K562 (cell line): ENCODE results near the gene NRGN. TPM values are rescaled to one million over a fixed set of nuclear protein-coding genes. Genes with fewer than 3 reads are reported as not detected.
"Not testable (repeated sequence)": the region's sequence is repeated elsewhere in the genome, so short reads cannot be mapped to it uniquely, and the experiment has no call there.

Experiments used
- ATAC-seq: fragments of 200-7000 bp; cut with Tn5 transposase; 3 replicates; pipeline ENCODE4 v1.9.1; 2020; ENCODE audit warnings: moderate library complexity
- BruUV-seq: library from RNA; stranded (reverse); fragments of 400-500 nt; replicated peaks from 2 replicates; lab custom pipeline; 2021; lab: Mats Ljungman, UMichigan
- CTCF ChIA-PET: fragments of 300-600 bp; formaldehyde crosslinking; extraction: SDS; loops from one replicate; lab custom pipeline; 2021; ENCODE audit warnings: low intra/inter-chr PET ratio; lab: Yijun Ruan, JAX
- POLR2A ChIA-PET: fragments of 300-600, 350-650 bp; sonication (Branson Sonifier 250); formaldehyde crosslinking; extraction: SDS; loops from one replicate; lab custom pipeline; 2021; ENCODE audit warnings: antibody characterized with exemption, inconsistent platforms; lab: Yijun Ruan, JAX
- DNase-seq, 4 experiments: peaks; one replicate each; pipeline versions ENCODE4 v3.0.0 to v3.0.0-alpha.2; 2011 to 2018; ENCODE audit warnings: low spot score in 3 of 4, mixed read lengths in 3 of 4; ENCODE audit errors: extremely low read depth in 1 of 4
- FAIRE-seq: peaks from 2 replicates; lab custom pipeline; 2011; peaks lifted over from hg19 to GRCh38; lab: Jason Lieb, UNC
- H2AFZ ChIP-seq: 2 replicates; pipeline ENCODE4 v1.6.0; 2011; ENCODE audit warnings: low read depth, low read length, control low read depth, inconsistent platforms
- H3K27ac ChIP-seq: fragments of 200-600 bp; 3 replicates; pipeline ENCODE4 v1.8.0; 2011; ENCODE audit warnings: low read depth, mild to moderate bottlenecking, control low read depth, inconsistent platforms, low read length, moderate library complexity, mixed read lengths; ENCODE audit errors: extremely low read depth
- H3K27me3 ChIP-seq, 2 experiments: fragments of 300-600 bp in 1 of 2; 2 replicates in 1 of 2; 3 replicates in 1 of 2; pipeline versions ENCODE4 v1.6.0 to v1.8.0; 2011; ENCODE audit warnings: inconsistent platforms in 2 of 2, low read length in 2 of 2, mild to moderate bottlenecking in 1 of 2, mixed read lengths in 1 of 2, moderate library complexity in 1 of 2; ENCODE audit not compliant: control insufficient read depth in 2 of 2, insufficient read depth in 2 of 2
- H3K36me3 ChIP-seq: fragments of 300-600 bp; 3 replicates; pipeline ENCODE4 v1.8.0; 2011; ENCODE audit warnings: mild to moderate bottlenecking, low read length, inconsistent platforms; ENCODE audit not compliant: control insufficient read depth, insufficient read depth
- H3K4me1 ChIP-seq, 2 experiments: fragments of 200-600 bp in 1 of 2; replicated peaks in 1 of 2; 2 replicates in 1 of 2; 3 replicates in 1 of 2; pipeline versions ENCODE4 v1.5.1 to v1.8.0; 2011; ENCODE audit warnings: inconsistent platforms in 2 of 2, low read length in 2 of 2, mild to moderate bottlenecking in 1 of 2, mixed read lengths in 1 of 2, moderate library complexity in 1 of 2; ENCODE audit not compliant: control insufficient read depth in 2 of 2, insufficient read depth in 2 of 2
- H3K4me2 ChIP-seq: 2 replicates; pipeline ENCODE4 v1.6.1; 2011; ENCODE audit warnings: low read length, control low read depth, inconsistent platforms, mixed read lengths; ENCODE audit not compliant: insufficient read depth
- H3K4me3 ChIP-seq: fragments of 200-600 bp; sonication (generic), shearing (Covaris generic); 2 replicates; pipeline ENCODE4 v1.5.1; 2016; ENCODE audit warnings: control low read depth, inconsistent platforms
- H3K79me2 ChIP-seq: fragments of 200-600 bp; 3 replicates; pipeline ENCODE4 v1.8.0; 2011; ENCODE audit warnings: low read length, inconsistent platforms; ENCODE audit not compliant: control insufficient read depth, insufficient read depth
- H3K9ac ChIP-seq, 2 experiments: 2 replicates each; pipeline versions ENCODE4 v1.6.0 to v1.6.1; 2011; ENCODE audit warnings: low read depth in 2 of 2, low read length in 2 of 2, control low read depth in 1 of 2, inconsistent platforms in 1 of 2, mild to moderate bottlenecking in 1 of 2, mixed read lengths in 1 of 2; ENCODE audit not compliant: insufficient read depth in 1 of 2
- H3K9me1 ChIP-seq: one replicate; pipeline ENCODE4 v1.6.0; 2011; ENCODE audit warnings: inconsistent platforms, mild to moderate bottlenecking, low read length, moderate library complexity; ENCODE audit not compliant: control insufficient read depth, insufficient read depth
- H3K9me3 ChIP-seq: replicated peaks from 2 replicates; pipeline ENCODE4 v1.5.1; 2011; ENCODE audit warnings: low read depth, low read length, inconsistent platforms; ENCODE audit not compliant: control insufficient read depth, insufficient read depth
- H4K20me1 ChIP-seq: replicated peaks from 2 replicates; pipeline ENCODE4 v1.6.1; 2011; ENCODE audit warnings: low read length, inconsistent platforms, mixed read lengths; ENCODE audit not compliant: control insufficient read depth, insufficient read depth
- ATF1 ChIP-seq, 2 experiments: fragments of 450-650 bp in 1 of 2; IDR thresholded peaks; 2 replicates each; pipeline ENCODE4 v1.6.1; 2016; ENCODE audit warnings: missing compliant biosample characterization in 1 of 2, missing genetic modification characterization in 1 of 2
- EGR1 ChIP-seq: fragments of 450-650 bp; conservative IDR thresholded peaks from 2 replicates; pipeline ENCODE4 v1.6.1; 2017; ENCODE audit warnings: mild to moderate bottlenecking
- HDAC2 ChIP-seq: fragments of 450-650 bp; IDR thresholded peaks from 2 replicates; pipeline ENCODE4 v1.6.1; 2016; ENCODE audit warnings: mild to moderate bottlenecking
- NR4A1 ChIP-seq, 2 experiments: fragments of 250-450 bp in 1 of 2; fragments of 450-650 bp in 1 of 2; sonication (Bioruptor Pico) in 1 of 2; IDR thresholded peaks; 2 replicates each; pipeline versions ENCODE4 v1.4.0 to v1.6.1; 2016 to 2020; ENCODE audit warnings: mild to moderate bottlenecking in 2 of 2, missing compliant biosample characterization in 1 of 2, missing genetic modification characterization in 1 of 2, moderate library complexity in 1 of 2
- RFX5 ChIP-seq: IDR thresholded peaks from 2 replicates; pipeline ENCODE4 v1.6.1; 2011; ENCODE audit warnings: low read depth, mild to moderate bottlenecking, improper control_type of control experiment, low read length
- RFX7 ChIP-seq: fragments of 250-450 bp; sonication (Bioruptor Pico); IDR thresholded peaks from 2 replicates; pipeline ENCODE4 v1.5.1; 2021; ENCODE audit warnings: mild to moderate bottlenecking
- WGBS: fragments of 100-300 bp; shearing (Covaris generic); methylation state at CpG from one replicate; pipeline ENCODE4 v1.1.6; 2016; ENCODE audit warnings: low coverage, mixed read lengths; ENCODE audit not compliant: insufficient coverage; ENCODE audit errors: missing lambda C conversion rate; 5-methylcytosine and 5-hydroxymethylcytosine counted together
- in situ Hi-C: fragments of 300-500 bp; cut with MboI; formaldehyde crosslinking; loops from 4 replicates; pipeline ENCODE4 v1.15.0; 2018; ENCODE audit warnings: inconsistent platforms, mixed read lengths
- intact Hi-C: fragments of 100-400 bp; cut with micrococcal nuclease; formaldehyde crosslinking; loops from 2 replicates; pipeline ENCODE4 v1.14.2; 2022
- polyA plus RNA-seq, 8 experiments: library from polyadenylated mRNA; depleted of rRNA in 4 of 8; stranded (reverse) in 5 of 8; unstranded in 3 of 8; fragments of >200 nt; fragmentation: Nextera tagmentation in 2 of 8; fragmentation: Illumina TruSeq in 1 of 8; extraction: Ambion mirVana in 2 of 8; extraction: Trizol in 1 of 8; gene quantifications; 2 replicates each; pipeline versions ENCODE4 v1.2.1 to v1.2.3, GENCODE V29; 2011 to 2014; ENCODE audit warnings: inconsistent platforms in 1 of 8, missing spikeins in 1 of 8
- total RNA-seq, 7 experiments: library from RNA; depleted of rRNA in 6 of 7; stranded (reverse); fragments of >200 nt in 6 of 7; fragmentation: Illumina TruSeq in 2 of 7; extraction: Trizol in 2 of 7; gene quantifications; 2 replicates each; pipeline versions ENCODE4 v1.2.1 to v1.2.3, GENCODE V29; 2011 to 2021; ENCODE audit warnings: low replicate concordance in 1 of 7
- TF ChIP-seq, protein P1 (sequence below), 2 experiments: fragments of 450-650 bp in 1 of 2; sonication (generic) in 1 of 2; formaldehyde crosslinking in 1 of 2; IDR thresholded peaks in 1 of 2; conservative IDR thresholded peaks in 1 of 2; 2 replicates each; pipeline versions ENCODE4 v1.6.1 to v1.8.1; 2016 to 2023; ENCODE audit warnings: mild to moderate bottlenecking in 2 of 2, moderate library complexity in 2 of 2, inconsistent platforms in 1 of 2, missing genetic modification reagents in 1 of 2
- TF ChIP-seq, protein P2 (sequence below): sonication (generic); formaldehyde crosslinking; IDR thresholded peaks from 2 replicates; pipeline ENCODE4 v1.5.0; 2020; ENCODE audit warnings: missing genetic modification reagents

The NRGN gene
- total and polyA plus RNA-seq, 9 of the 15 experiments (the other 6 are each of a cell fraction or from before 2014, with no cell fraction given), result 0.29 to 7.8 (median 3.5) TPM; not detected in 2

DNA sequence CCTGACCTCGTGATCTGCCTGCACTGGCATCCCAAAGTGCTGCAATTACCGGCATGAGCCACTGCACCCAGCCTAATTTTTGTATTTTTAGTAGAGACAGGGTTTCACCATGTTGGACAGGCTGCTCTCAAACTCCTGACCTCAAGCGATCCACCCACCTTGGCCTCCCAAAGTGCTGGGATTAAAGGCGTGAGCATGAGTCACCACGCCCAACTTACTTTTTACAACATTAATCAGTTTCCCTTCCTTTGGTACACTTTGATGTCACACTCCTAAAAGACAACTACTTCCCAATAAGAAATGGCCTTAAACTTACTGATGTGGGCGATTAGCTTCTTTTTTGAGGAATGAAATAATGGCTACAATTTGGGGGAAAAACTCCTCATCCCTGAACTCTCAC lies 31.2 kb downstream of the NRGN start:
- CTCF ChIA-PET, result interaction anchor here (1.1 kb wide), 1 partner anchor 33 kb away, joined by 3 read pairs; no protein-coding TSS in a partner anchor
- H2AFZ ChIP-seq, H3K27ac ChIP-seq, H3K4me3 ChIP-seq, DNase-seq, BruUV-seq, ATAC-seq, H3K79me2 ChIP-seq, H3K4me1 ChIP-seq, H3K36me3 ChIP-seq, H3K4me2 ChIP-seq, POLR2A ChIA-PET, in situ Hi-C loops, H3K27me3 ChIP-seq, intact Hi-C loops, H3K9ac ChIP-seq, H3K9me1 ChIP-seq, H3K9me3 ChIP-seq, H4K20me1 ChIP-seq: not testable (repeated sequence)
- WGBS, result 56% methylated on average over 5 of the region's 6 CpGs
- peak; percentile 46; the same call in 1 of the 2 replicates for TF ChIP-seq EGR1
- TF ChIP-seq, protein P1, sequence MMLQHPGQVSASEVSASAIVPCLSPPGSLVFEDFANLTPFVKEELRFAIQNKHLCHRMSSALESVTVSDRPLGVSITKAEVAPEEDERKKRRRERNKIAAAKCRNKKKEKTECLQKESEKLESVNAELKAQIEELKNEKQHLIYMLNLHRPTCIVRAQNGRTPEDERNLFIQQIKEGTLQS (IDR thresholded peaks at IDR 0.05), result peak; percentile 47
- TF ChIP-seq, protein P1 (CRISPR knock-in tag; conservative IDR thresholded peaks at IDR 0.05), result not testable (repeated sequence)
- peak; percentile 11 for FAIRE-seq

DNA sequence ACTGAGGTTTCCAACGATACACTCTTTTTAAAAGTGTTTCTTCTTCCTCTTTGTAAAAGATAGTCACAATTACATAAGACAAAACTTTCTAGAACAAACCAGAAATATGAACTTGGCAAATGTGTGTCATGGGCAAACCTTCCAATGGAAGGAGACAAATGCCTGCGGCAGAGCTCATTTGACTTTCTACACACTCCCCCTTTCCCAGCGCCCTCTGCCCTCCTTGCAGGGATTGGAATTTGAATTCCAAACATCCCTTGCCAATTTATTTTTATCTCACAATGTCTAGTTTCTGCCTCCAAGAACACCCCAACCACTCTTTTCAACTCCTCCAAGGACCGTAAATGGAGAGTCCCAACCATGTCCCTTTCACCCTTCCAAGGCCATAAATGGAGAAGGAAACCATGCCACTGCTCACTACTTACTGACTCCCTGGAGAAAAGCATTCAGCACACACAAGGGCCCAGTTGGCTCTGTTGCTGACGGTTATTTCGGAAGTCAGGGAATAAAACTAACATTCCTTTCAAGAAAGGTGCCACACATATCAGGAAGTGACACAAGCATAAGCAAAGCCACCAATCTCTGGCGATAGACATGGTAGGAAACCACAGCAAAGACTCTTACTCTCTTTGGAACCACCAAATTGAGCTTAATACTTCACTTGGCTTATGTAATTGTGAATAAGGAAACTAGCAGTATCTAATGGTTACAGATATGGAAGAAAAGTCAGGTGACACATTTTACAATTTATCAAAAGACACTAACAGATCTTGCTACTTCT lies 37.3 kb downstream of the NRGN start:
- in situ Hi-C loops, result no loop called here
- ChIA-PET CTCF (no interaction called here), POLR2A (no interaction called here)
- H3K4me3 ChIP-seq, result no peak overlapping the region
- no peaks in the 10 kb centered on the region for H3K9me3 ChIP-seq
- ATAC-seq (no peak), FAIRE-seq (no peak), DNase-seq (no peak)
- intact Hi-C loops, result no loop called here
- no peaks in the 10 kb centered on the region for H4K20me1 ChIP-seq
- no peaks in the 10 kb centered on the region for H3K27me3 ChIP-seq
- H3K36me3 ChIP-seq, result no peaks in the 10 kb centered on the region
- no peak overlapping the region for H3K27ac ChIP-seq
- H3K4me2 ChIP-seq, result no peak overlapping the region
- H3K9ac ChIP-seq, result no peak overlapping the region
- H3K4me1 ChIP-seq, result no peaks in the 10 kb centered on the region
- H2AFZ ChIP-seq, result no peak overlapping the region
- no peaks in the 10 kb centered on the region for H3K79me2 ChIP-seq
- no TSS peak for BruUV-seq
- WGBS, result 82% methylated on average over 7 of the region's 7 CpGs
- no peaks in the 10 kb centered on the region for H3K9me1 ChIP-seq
- TF ChIP-seq NR4A1 (CRISPR knock-in tag; IDR thresholded peaks at IDR 0.05) (no peak), NR4A1 (tag; IDR thresholded peaks at IDR 0.05) (no peak), ATF1 (CRISPR knock-in tag; IDR thresholded peaks at IDR 0.05) (no peak), ATF1 (tag; IDR thresholded peaks at IDR 0.05) (no peak), HDAC2 (no peak), RFX5 (no peak), RFX7 (CRISPR knock-in tag) (no peak)
- TF ChIP-seq, protein P2, sequence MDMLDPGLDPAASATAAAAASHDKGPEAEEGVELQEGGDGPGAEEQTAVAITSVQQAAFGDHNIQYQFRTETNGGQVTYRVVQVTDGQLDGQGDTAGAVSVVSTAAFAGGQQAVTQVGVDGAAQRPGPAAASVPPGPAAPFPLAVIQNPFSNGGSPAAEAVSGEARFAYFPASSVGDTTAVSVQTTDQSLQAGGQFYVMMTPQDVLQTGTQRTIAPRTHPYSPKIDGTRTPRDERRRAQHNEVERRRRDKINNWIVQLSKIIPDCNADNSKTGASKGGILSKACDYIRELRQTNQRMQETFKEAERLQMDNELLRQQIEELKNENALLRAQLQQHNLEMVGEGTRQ (CRISPR knock-in tag), result no peak
